T-helper 2 cell treated with Interferon-gamma antibody and Interleukin-4, amounts not matched to agents 100 ng/mL and 5 ng/mL, for 36 hours (primary cell): ENCODE results near the gene C19orf38. TPM values are rescaled to one million over a fixed set of nuclear protein-coding genes. Genes with fewer than 3 reads are reported as not detected.
"Not testable (repeated sequence)": the region's sequence is repeated elsewhere in the genome, so short reads cannot be mapped to it uniquely, and the experiment has no call there.

ENCODE experiments used
- intact Hi-C: fragments of 100-400 bp; cut with micrococcal nuclease; formaldehyde crosslinking; loops from one replicate; pipeline ENCODE4 v1.15.1; 2023
- total RNA-seq: library from RNA; stranded (reverse); gene quantifications from 2 replicates; pipeline ENCODE4 v1.2.3, GENCODE V29; 2022

Gene C19orf38
- total RNA-seq, 1 donor from 2014 or later, result 1.3 TPM

- intact Hi-C loops, result no loop called here
Measured at GRCh38 chr19:10820173-10820572, 28.0 kb upstream of the C19orf38 start.

- intact Hi-C loops, result no loop called here
Measured at GRCh38 chr19:10823690-10824089, 24.5 kb upstream of the C19orf38 start.

DNA sequence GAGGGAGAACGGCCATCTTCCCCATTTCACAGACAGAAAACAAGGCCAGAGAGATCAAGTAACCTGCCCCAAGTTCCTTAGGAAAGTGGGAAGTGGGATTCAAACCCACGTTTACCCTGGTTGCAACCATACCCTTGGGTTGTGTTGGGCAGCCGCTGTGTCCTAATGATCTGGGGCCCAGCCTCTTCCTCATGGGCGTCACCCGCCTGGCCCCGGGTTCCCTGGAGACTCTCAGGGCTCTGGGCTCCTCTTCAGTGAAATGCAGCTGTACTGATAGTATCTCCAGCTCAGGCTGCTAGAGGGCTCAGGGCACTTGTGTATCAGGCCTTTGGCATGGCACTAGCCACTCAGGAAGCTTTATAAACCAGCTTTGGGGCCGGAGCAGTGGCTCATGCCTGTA lies 22.0 kb upstream of the C19orf38 start:
- intact Hi-C loops, result no loop called here

DNA sequence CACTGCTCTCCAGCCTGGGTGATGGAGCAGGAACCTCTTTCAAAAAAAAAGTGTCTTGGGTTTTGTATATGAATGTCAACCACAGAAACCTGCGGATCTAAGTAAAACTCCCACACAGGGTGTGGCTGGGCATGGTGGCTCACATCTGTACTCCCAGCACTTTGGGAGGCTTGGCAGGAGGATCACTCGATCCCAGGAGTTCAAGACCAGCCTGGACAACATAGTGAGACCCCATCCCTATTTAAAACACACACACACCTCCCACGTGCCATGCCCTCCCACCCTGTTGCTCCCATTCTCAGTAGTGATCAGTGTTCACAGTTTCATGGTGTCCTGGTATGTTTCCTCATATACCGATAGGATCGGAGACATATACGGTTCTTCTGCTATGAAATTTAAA lies 21.4 kb upstream of the C19orf38 start:
- intact Hi-C loops, result no loop called here

GRCh38 chr19:10828981-10829821 lies 19.0 kb upstream of the C19orf38 start:
- intact Hi-C loops, result no loop called here

DNA sequence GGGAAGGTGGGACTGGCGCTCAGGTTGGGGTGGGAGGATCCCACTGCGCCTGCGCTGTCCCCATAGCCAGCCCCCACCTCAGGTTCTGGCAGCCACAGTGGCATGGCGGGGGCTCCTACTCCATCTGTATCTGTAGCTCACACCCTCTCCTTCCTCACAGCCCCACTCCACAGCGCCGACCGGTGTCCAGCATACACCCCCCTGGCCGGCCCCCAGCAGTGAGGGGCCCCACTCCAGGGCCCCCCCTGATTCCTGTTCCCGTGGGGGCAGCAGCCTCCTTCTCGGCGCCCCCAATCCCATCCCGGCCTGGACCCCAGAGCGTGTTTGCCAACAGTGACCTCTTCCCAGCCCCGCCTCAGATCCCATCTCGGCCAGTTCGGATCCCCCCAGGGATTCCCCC lies 18.2 kb upstream of the C19orf38 start:
- intact Hi-C loops, result no loop called here

- intact Hi-C loops, result no loop called here
Measured at GRCh38 chr19:10830370-10830769, 17.8 kb upstream of the C19orf38 start.

GRCh38 chr19:10830931-10831779 lies 17.1 kb upstream of the C19orf38 start:
- intact Hi-C loops, result no loop called here

GRCh38 chr19:10831987-10832938 lies 16.0 kb upstream of the C19orf38 start:
- intact Hi-C loops, result no loop called here

GRCh38 chr19:10832939-10833296 lies 15.3 kb upstream of the C19orf38 start:
- intact Hi-C loops, result no loop called here

DNA sequence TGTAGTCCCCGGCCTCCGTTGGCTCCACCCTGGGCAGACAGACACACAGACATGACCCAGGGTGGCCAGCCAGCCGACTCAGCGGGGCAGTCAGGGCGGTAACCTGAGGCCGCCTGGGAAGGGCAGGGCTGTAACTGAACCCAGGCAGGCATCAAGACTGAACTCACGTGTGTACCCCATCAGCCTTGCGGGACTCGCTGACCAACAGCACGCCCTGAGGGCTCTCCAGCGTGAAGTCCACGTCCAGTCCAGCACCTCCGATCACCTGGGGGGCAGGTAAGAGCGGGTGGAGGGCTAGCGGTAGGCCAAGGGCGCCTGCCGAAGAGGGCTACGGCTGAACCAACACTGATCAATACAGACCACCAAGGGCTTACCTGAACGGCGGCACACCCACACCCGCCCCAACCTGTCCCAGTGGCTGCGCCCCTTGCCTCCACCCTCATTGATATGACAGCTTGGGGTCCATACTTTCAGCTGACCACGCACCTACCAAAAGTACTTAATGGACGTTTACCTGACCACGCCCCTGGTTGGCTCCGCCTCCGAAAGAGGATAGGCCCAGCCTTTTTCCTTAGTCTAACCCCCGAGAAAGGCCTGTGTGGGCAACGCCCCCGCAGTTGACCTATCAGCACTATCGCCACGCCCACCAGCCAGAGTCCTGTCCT lies 13.0 kb upstream of the C19orf38 start:
- intact Hi-C loops, result no loop called here

GRCh38 chr19:10835754-10836478 lies 12.3 kb upstream of the C19orf38 start, which contains the start of gene TMED1:
TSS of gene TMED1 (minus strand) at chr19:10836212. CDS start at chr19:10836191, 21 bp downstream.
- intact Hi-C loops, result loop anchor here (1.0 kb wide), 4 partner anchors 35 to 182 kb away; partner anchors contain the start of genes CARM1 and ILF3

DNA sequence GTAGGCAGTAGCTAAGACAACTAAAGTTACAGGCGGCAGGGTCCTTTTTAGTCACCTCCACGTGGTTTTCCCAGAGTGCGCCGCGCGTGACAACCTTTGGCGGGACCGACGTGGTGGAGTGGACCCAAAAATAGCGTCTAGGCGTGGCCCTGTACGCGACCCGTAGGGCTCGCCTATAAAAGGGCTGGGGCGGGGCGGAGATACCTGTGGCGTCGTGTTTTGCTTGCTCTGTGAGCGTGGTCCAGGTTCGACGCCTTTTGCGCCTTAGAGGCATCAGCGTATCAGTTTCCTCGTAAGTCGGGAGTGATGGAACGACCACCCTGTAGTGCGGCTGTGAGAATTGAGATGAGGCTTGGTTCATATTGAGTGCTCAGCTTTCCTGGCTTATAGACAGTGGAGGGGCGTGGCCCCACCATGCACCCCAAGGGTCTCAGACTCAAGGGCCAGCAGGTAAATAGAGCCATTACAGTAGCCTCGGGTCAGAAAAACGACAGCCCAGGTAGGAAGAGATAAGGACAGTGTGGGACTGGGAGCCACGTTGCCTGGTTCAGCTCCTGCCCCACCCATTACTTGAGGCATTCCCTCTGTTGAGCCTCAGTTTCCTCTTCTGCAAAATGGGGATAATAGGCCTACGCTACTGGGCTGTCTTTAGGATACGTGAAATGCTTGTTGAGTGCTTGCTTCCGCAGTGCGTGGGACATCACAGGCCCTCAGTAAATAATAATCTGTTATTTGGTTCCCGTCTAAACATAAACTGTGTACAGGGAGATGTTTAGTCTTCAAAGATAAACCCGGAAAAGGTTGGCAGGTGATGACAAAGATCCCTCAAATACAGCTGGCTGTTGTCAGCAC lies 11.5 kb upstream of the C19orf38 start:
- intact Hi-C loops, result loop anchor here (1.0 kb wide), 4 partner anchors 35 to 182 kb away; partner anchors contain the start of genes CARM1 and ILF3

GRCh38 chr19:10837649-10838048 lies 10.6 kb upstream of the C19orf38 start:
- intact Hi-C loops, result not testable (repeated sequence)

DNA sequence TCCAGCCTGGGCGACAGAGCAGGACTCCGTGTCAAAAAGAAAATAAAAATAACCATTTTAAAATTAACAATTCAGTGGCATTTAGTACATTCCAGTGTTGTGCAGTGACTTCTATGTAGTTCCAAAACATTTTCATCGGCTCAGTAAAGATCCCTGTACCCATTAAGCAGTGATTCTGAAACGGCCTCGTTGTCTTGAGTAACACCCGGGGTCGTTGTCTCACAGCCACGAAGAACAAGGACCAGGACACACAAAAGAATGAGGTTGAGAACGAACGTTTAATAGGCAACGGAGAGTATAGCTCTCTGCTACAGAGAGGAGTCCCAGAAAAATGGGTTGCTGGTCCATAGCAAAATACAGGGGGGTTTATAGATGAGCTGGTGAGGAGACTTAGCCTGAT lies 9.8 kb upstream of the C19orf38 start:
- intact Hi-C loops, result no loop called here

- intact Hi-C loops, result no loop called here
Measured at GRCh38 chr19:10839114-10840050, 8.8 kb upstream of the C19orf38 start.

DNA sequence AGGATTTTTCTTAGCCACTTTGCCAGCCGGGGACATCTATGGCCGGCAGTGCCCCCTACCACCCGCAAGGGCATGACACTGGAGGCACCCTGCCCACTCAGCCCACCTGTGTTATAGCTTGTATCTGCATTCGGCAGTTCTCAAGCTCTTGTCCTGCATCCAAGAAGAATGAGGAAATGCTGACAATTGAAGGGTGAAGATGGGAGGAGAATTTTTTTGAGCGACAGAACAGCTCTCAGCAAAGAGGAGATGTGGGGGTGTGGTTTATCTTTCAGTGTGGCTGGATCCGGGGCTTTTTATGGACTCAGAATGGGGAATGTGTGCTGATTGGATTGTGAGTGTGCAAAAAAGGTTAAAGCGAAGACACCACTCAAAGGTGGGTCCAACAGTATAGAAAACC lies 5.4 kb upstream of the C19orf38 start:
- intact Hi-C loops, result no loop called here
